Stimulated activated CD4-positive, alpha-beta T cell treated with anti-CD3 and anti-CD28 coated beads, TNF-alpha, amount 100 ng/mL, for 48 hours (primary cell): ENCODE data around the gene TRIM34.
A peak's percentile ranks its signal among the peaks of the same experiment; 100 is the strongest.
"Not testable (repeated sequence)": the region's sequence is repeated elsewhere in the genome, so short reads cannot be mapped to it uniquely, and the experiment has no call there.

Source experiments
- DNase-seq, 3 donors: peaks; one replicate each; pipeline ENCODE4 v3.0.0-alpha.2; 2020; ENCODE audit warnings: low read depth in 3 of 3

TRIM34 gene

GRCh38 chr11:5621580-5621979 lies 3.2 kb upstream of the TRIM34 start:
- no peak for DNase-seq

- DNase-seq, result no peak
These were observed 2.0 kb upstream of the TRIM34 start for GRCh38 chr11:5622802-5623201.

GRCh38 chr11:5625281-5625680 lies 480 bp downstream of the TRIM34 start:
- DNase-seq, result no peak

DNA sequence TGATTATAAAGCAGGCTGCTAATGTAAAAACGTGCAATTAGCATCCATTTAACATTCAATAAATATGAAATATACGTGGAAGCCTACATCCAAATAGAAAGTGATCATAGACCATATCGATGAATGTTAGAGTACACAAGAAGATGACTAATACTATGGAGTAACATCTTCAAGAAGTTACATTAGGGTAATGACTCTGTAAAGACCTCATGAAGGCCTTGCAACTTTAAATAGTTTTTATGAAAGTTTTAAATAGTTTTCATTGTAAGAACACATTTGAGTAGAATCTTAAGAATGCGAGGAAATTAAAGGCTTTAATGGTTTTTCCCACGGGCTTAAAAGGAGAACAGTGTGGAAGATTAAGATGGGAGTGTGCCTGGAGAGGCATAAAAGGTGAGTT lies 1.4 kb downstream of the TRIM34 start:
- DNase-seq, result no peak

DNA sequence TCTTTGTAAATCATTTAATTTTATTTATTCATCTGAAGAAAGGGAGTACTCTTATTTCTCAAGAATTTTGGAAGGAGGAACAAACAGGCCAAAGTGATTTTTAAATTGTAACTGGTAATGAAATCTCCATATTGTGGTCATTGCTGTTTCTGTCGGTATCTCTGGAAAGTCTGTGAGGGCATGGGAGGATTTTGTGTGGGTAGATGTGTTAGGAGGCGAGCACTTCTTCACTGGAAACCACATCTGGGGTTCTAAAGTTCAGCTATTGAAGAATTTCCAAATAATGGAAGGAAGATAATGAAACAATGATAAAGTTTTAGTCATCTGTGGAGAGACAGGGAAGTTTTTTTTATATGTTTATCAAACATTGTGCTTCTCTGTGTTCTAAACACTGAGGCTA lies 6.6 kb downstream of the TRIM34 start:
- no peak for DNase-seq

DNA sequence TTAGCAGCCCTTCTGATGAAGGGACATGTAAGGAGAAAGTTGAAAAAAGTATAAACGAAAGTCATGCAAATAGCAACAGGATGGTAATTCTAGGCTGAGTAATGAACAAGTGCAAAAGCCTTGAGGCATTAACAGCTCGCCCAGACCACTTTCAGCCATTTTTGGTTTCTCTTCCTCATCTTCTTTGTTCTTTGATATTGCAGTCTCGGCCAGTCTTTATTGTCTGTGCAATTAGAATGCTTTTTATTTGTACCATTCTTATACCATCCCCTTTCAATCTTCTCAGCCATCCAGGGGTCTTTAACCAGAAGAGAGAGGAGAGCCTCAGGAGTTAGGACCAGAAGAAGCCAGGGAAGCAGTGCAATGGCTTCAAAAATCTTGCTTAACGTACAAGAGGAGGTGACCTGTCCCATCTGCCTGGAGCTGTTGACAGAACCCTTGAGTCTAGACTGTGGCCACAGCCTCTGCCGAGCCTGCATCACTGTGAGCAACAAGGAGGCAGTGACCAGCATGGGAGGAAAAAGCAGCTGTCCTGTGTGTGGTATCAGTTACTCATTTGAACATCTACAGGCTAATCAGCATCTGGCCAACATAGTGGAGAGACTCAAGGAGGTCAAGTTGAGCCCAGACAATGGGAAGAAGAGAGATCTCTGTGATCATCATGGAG lies 7.3 kb downstream of the TRIM34 start:
- no peak for DNase-seq

DNA sequence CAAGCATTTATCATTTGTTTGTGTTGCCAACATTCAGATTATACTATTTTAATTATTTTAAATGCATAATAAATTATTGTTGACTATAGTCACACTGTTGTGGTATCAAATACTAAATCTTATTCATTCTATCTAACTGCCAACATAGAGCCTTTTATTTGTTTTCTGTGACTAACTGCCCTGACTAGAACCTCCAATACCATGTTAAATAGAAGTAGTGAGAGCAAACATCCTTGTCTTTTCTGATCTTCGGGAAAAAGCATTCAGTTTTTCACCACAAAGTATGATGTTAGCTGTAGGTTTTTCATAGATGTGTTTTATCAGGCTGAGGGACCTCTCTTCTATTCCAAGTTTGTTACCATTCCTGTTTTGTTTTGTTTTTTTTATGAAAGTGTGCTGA lies 15.2 kb downstream of the TRIM34 start:
- DNase-seq, result no peak

DNA sequence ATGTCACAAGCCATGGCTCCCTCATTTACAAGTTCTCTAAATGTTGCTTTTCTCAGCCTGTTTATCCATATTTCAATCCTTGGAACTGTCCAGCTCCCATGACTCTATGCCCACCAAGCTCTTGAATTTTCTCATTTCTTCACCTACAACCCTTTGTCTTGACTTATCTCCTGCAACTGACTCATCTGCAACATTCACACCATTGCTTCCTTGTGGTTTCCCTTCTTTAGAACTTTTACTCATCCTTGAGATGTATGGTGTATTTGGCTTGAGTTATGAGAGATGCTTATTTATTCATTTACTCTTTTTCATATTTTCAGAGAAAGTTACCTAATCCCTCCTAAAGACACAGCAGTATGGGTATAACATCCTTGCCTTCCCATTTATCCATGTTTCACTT lies 18.8 kb downstream of the TRIM34 start:
- no peak for DNase-seq

DNA sequence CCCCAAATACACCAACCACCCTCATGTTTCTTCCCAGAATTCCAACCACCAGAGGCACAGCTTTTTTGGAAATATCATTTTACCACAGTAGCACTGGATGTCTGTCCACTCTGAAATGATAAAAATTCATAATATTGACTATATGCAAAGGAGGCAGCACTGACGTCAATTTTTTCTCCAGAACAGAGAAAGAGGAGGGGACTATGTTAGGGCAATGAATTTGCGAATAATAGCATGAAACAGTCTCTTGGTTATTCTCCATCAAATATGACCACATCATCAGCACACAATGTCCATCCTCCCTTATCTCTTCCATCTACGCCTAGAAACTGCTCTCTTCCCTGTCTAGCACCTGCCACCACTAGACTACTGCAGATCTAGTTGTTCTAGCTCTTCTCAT lies 21.3 kb downstream of the TRIM34 start:
- no peak for DNase-seq

- DNase-seq, result no peak
These were observed 30.7 kb downstream of the TRIM34 start for GRCh38 chr11:5655474-5655873.

- not testable (repeated sequence) for DNase-seq
These were observed 32.2 kb downstream of the TRIM34 start for GRCh38 chr11:5656956-5657355.

DNA sequence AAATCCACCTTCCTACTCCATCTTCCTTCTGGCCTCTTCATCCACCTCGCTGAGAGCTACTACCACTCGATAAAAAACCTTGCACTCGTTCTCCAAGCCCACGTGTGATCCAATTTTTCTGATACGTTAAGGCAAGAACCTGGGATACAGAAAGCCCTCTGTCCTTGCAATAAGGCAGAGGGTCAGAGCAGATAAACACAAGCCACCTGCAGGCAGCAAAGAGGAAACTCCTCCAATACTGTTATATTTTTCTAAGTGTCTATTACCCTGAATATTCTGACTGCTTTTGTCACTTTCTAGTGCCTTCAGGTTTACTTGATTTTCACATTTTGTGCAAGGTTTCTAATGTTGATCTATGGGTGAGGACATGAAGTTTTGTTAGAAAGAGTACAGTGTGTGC lies 33.5 kb downstream of the TRIM34 start:
- DNase-seq, result no peak

DNA sequence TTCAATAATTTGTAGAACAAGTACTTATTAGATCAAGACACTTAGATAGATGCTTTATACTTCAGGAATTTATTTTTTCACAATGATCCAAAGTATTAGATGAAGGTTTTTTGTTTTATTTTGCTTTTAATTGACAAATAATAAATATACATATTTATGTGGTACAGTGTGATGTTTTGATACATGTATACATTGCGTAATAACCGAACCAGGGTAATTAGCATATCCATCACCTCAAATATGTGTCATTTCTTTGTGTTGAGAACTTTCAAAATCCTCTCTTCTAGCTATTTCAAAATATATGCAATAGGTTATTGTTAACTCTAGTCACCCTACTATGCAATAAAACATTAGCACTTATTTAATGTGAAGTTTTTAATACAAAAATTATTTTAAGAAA lies 38.7 kb downstream of the TRIM34 start:
- no peak for DNase-seq

GRCh38 chr11:5665051-5665570 lies 40.3 kb downstream of the TRIM34 start:
- DNase-seq, result no peak

DNA sequence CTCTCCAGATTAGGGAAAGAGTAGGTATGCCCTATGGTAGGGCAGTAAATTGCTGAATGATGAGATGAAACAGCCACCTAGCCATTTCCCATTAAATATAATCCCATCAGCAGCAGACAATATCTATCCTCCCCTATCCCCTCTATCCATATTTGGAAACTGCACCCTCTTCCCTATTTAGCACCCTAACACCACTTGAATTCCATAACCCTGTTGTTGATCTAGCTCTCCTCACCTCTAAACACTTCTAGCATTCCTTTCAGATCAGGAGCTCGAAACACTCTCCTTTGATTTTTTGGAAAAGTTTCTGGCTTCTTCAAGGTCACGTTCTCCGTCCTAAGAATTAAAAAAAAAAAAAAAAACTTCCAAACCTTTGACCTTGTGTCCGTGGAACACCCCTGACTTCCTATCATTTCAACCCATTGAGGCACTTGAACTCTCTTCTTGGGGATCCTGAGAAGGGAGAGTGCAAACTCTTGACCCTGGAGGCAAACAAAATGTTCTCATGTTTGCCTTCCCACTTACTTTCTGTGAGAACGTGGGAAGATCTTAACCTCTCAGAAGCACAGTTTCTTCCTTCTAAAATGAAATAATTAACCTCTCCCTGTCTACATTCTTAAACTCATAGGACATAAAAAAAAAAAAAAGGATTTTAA lies 41.1 kb downstream of the TRIM34 start:
- DNase-seq, result no peak

DNA sequence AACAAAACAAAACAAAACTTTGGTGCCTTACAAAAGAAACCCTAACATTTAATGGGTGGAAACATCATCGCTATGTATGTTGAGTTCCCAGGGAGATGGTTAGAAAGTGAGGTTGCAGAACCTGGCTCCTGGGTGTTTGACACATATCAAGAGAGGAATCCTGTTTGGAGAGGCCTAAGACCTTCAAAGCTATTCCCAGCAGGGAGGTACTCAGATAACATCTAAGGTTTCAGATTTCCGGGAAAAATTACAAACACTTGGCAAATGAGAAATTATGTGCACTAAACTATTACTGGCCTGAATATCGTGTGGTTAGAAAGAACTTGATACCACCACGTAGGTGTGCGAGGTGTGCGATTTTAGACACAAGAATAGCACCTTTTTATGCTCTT lies 41.6 kb downstream of the TRIM34 start:
- no peak for DNase-seq

DNA sequence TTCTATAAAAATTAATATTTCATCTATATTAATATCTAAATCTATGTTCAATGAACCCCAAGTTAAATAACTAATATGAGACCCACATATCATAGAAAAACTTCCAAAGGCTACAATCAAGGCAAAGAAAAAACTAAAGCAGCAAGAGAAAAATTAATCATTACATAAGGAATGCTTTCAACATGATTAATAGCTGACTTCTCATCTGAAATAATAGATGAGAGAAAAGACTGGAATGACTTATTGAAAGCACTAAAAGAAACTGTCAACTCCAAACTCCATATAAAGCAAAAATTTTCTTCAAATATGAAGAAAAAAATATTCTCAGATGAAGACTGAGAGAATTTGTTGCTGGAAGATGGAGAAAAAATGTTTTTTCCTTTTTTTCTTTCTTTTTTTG lies 47.0 kb downstream of the TRIM34 start:
- DNase-seq, result no peak

DNA sequence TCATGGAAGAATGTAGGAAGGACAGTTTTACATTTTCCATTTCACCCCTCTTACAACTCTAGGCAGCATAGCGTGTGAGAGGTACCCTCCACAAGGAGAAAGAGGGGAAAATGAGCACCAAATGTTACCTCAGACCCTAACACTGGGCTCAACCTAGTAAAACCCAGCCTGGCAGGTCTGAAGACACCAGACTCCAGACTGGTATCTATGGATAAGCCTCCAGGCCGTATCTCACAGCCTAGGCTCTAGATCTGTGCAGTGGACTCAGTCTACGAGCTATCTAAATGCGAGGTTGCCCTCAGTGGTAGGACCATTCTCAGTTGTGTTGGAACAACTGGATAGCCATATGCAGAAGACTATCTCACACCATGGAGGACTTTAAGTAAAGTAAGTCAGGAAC lies 49.6 kb downstream of the TRIM34 start:
- DNase-seq, result no peak

DNA sequence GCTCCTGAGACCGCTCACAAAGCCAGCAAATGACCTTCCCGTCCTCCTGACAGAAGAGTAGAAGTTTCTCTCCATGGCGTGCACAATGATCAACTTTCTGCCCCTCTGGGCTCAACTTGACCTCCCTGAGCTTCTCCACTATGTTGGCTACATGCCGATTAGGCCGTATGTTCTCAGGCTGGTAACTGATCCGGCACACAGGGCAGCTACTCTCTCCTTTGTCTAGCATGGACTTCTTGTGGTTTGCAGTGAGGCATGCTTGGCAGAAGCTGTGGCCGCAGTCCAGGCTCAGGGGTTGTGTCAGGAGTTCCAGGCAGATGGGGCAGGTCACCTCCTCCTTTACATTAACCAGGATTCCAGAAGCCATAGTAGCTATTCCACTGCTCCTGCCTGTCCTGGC lies 55.0 kb downstream of the TRIM34 start:
- no peak for DNase-seq

DNA sequence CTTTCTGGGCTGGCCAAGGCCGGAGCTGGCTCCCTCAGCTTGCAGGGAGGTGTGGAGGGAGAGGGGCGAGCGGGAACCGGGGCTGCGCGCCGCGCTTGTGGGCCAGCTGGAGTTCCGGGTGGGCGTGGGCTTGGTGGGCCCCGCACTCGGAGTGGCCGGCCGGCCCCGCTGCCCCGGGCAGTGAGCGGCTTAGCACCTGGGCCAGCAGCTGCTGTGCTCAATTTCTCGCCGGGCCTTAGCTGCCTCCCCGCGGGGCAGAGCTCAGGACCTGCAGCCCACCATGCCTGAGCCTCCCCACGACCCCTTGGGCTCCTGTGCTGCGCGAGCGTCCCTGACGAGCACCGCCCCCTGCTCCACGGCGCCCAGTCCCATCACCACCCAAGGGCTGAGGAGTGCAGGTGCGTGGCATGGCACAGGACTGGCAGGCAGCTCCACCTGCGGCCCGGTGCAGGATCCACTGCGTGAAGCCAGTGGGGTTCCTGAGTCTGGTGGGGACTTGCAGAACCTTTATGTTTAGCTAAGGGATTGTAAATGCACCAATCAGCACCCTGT lies 58.2 kb downstream of the TRIM34 start:
- DNase-seq, result not testable (repeated sequence)

- peak in 1 of 3 donors; percentile 21 for DNase-seq
These were observed 58.8 kb downstream of the TRIM34 start for GRCh38 chr11:5683620-5684019.

DNA sequence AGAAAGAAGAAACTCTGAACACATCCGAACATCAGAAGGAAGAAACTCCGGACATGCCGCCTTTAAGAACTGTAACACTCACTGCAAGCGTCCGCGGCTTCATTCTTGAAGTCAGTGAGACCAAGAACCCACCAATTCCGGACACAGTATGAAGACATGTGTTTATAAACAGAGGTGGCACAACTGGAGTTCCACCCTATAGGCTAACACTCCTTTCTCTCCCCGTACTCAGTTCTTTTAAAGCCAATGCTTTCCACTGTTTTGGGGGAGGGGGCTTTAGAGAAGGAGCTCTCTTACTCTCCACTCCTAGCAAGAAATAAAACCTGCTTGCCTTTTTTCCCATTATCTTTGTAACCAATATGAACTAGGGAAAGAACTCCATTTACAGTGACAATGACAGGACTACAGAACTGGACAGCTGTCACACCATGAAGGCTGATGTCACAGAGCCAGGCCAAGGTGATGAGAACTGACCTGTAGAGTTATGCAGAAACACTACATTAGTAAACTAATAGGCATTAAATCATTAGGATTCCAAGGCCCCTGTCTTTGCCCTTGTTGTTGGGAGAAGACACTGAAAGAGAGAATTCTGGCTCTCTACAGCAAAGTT lies 59.3 kb downstream of the TRIM34 start:
- no peak for DNase-seq
